Keratinocyte (primary cell): ENCODE measurements around the gene CCDC126. TPM values are rescaled to one million over a fixed set of nuclear protein-coding genes. Genes with fewer than 3 reads are reported as not detected.
A peak's percentile ranks its signal among the peaks of the same experiment; 100 is the strongest.

ENCODE experiments used
- DNase-seq: peaks from one replicate; pipeline ENCODE4 v3.0.0-alpha.2; 2011; ENCODE audit warnings: low read depth, missing footprints, low spot score
- FAIRE-seq: peaks from 2 replicates; lab custom pipeline; 2011; peaks lifted over from hg19 to GRCh38; lab: Jason Lieb, UNC
- H2AFZ ChIP-seq: 2 replicates; pipeline ENCODE4 v1.6.0; 2012; ENCODE audit warnings: low read length, control low read depth, inconsistent platforms; ENCODE audit not compliant: control insufficient read depth
- H3K27ac ChIP-seq: 2 replicates; pipeline ENCODE4 v1.5.1; 2011; ENCODE audit warnings: low read length; ENCODE audit not compliant: control insufficient read depth, insufficient read depth
- H3K27me3 ChIP-seq: 3 replicates; pipeline ENCODE4 v1.6.0; 2011; ENCODE audit warnings: low read length; ENCODE audit not compliant: control insufficient read depth, insufficient read depth; ENCODE audit errors: extremely low read depth
- H3K36me3 ChIP-seq, 2 experiments: 2 replicates in 1 of 2; 3 replicates in 1 of 2; pipeline ENCODE4 v1.5.1; 2011; ENCODE audit warnings: low read length in 2 of 2, mild to moderate bottlenecking in 1 of 2; ENCODE audit not compliant: control insufficient read depth in 2 of 2, insufficient read depth in 2 of 2; ENCODE audit errors: extremely low read depth in 1 of 2
- H3K4me1 ChIP-seq: 3 replicates; pipeline ENCODE4 v1.5.1; 2011; ENCODE audit warnings: low read length; ENCODE audit not compliant: control insufficient read depth, insufficient read depth; ENCODE audit errors: extremely low read depth
- H3K4me2 ChIP-seq: 3 replicates; pipeline ENCODE4 v1.6.0; 2011; ENCODE audit warnings: low read depth, low read length; ENCODE audit not compliant: control insufficient read depth, insufficient read depth; ENCODE audit errors: extremely low read depth
- H3K4me3 ChIP-seq, 3 experiments: fragments of 200-600 bp in 1 of 3; sonication (generic) in 1 of 3; 2 replicates in 2 of 3; 3 replicates in 1 of 3; pipeline ENCODE4 v1.5.1; 2011 to 2016; ENCODE audit warnings: low read length in 3 of 3, mild to moderate bottlenecking in 3 of 3, control low read depth in 2 of 3, inconsistent platforms in 1 of 3, low read depth in 1 of 3, mixed read lengths in 1 of 3, mixed run types in 1 of 3, moderate library complexity in 1 of 3; ENCODE audit not compliant: control insufficient read depth in 2 of 3, insufficient read depth in 2 of 3; ENCODE audit errors: extremely low read depth in 1 of 3
- H3K79me2 ChIP-seq: 2 replicates; pipeline ENCODE4 v1.6.0; 2012; ENCODE audit warnings: low read length; ENCODE audit not compliant: control insufficient read depth, insufficient read depth
- H3K9ac ChIP-seq: 3 replicates; pipeline ENCODE4 v1.6.0; 2011; ENCODE audit warnings: low read length; ENCODE audit not compliant: control insufficient read depth, insufficient read depth; ENCODE audit errors: extremely low read depth
- H3K9me1 ChIP-seq: 3 replicates; pipeline ENCODE4 v1.6.0; 2011; ENCODE audit warnings: low read length; ENCODE audit not compliant: control insufficient read depth, insufficient read depth; ENCODE audit errors: extremely low read depth
- H3K9me3 ChIP-seq: 2 replicates; pipeline ENCODE4 v1.5.1; 2012; ENCODE audit warnings: low read depth, low read length; ENCODE audit not compliant: control insufficient read depth
- H4K20me1 ChIP-seq: 3 replicates; pipeline ENCODE4 v1.6.0; 2011; ENCODE audit warnings: low read length; ENCODE audit not compliant: control insufficient read depth, insufficient read depth; ENCODE audit errors: extremely low read depth
- EZH2 ChIP-seq: IDR thresholded peaks from one replicate; pipeline ENCODE4 v1.6.1; 2012; ENCODE audit warnings: inconsistent platforms, mild to moderate bottlenecking, low read length, moderate library complexity
- dilution Hi-C: fragments of 300-500 bp; cut with MboI; formaldehyde crosslinking; loops from one replicate; pipeline ENCODE4 v1.7.0; 2020; ENCODE audit warnings: low sequenced_read_pairs; ENCODE audit not compliant: extremely low pct_ligation_motif_present
- polyA plus RNA-seq, 5 experiments: library from polyadenylated mRNA; depleted of rRNA in 3 of 5; stranded (reverse) in 3 of 5; stranded (forward) in 1 of 5; unstranded in 1 of 5; fragments of >200 nt; gene quantifications; 1 replicate in 1 of 5; 2 replicates in 3 of 5; 3 replicates in 1 of 5; pipeline versions ENCODE4 v1.2.1 to v1.2.3, GENCODE V29; 2011 to 2012; ENCODE audit warnings: missing spikeins in 2 of 5, low read depth in 1 of 5, low replicate concordance in 1 of 5
- TF ChIP-seq, protein P1 (sequence below), 3 experiments: IDR thresholded peaks in 1 of 3; conservative IDR thresholded peaks in 1 of 3; optimal IDR thresholded peaks in 1 of 3; 2 replicates in 2 of 3; 3 replicates in 1 of 3; pipeline versions ENCODE3 to v1.5.1; 2011; ENCODE audit warnings: low read length in 3 of 3, mild to moderate bottlenecking in 3 of 3, moderate library complexity in 2 of 3, control low read depth in 1 of 3, inconsistent platforms in 1 of 3; ENCODE audit not compliant: insufficient read depth in 2 of 3; ENCODE audit errors: extremely low read depth in 1 of 3

The CCDC126 gene
- polyA plus RNA-seq, 1 donor (not counting 4 experiments of a cell fraction or from before 2014, with no cell fraction given) = 8.4 TPM

DNA sequence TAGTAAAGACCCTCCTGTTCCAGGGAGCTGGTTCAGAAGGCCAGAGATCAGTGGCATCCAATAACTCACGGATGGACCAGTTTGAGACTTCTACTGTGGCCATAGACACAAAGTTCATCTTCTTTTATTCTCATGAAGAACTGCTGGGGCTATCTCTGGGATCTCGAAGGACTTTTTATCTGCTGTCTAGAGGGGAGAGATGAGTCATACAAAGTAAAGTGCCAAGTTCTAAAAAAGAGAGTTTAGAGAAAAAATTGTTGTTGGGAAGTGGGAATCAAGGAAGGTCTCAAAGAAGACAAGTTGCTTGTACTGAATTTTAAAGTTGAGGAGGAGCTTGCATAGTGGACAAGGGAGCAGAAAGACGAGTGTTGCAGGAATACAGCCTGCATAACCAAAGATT is 74.9 kb downstream of the CCDC126 start:
- no peak overlapping the region for H2AFZ ChIP-seq
- no peaks in the 10 kb centered on the region for H3K4me1 ChIP-seq
- H3K9ac ChIP-seq = no peak overlapping the region
- H3K27ac ChIP-seq = no peak overlapping the region
- no peaks in the 10 kb centered on the region for H3K9me1 ChIP-seq
- dilution Hi-C loops = no loop called here
- no peaks in the 10 kb centered on the region for H3K9me3 ChIP-seq
- no peaks in the 10 kb centered on the region for H3K79me2 ChIP-seq
- no peak overlapping the region for H3K4me3 ChIP-seq
- FAIRE-seq (no peak), DNase-seq (no peak)
- H3K27me3 ChIP-seq = no peaks in the 10 kb centered on the region
- no peaks in the 10 kb centered on the region for H4K20me1 ChIP-seq
- no peak overlapping the region for H3K4me2 ChIP-seq
- TF ChIP-seq EZH2 = no peak
- TF ChIP-seq, protein P1, sequence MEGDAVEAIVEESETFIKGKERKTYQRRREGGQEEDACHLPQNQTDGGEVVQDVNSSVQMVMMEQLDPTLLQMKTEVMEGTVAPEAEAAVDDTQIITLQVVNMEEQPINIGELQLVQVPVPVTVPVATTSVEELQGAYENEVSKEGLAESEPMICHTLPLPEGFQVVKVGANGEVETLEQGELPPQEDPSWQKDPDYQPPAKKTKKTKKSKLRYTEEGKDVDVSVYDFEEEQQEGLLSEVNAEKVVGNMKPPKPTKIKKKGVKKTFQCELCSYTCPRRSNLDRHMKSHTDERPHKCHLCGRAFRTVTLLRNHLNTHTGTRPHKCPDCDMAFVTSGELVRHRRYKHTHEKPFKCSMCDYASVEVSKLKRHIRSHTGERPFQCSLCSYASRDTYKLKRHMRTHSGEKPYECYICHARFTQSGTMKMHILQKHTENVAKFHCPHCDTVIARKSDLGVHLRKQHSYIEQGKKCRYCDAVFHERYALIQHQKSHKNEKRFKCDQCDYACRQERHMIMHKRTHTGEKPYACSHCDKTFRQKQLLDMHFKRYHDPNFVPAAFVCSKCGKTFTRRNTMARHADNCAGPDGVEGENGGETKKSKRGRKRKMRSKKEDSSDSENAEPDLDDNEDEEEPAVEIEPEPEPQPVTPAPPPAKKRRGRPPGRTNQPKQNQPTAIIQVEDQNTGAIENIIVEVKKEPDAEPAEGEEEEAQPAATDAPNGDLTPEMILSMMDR (optimal IDR thresholded peaks at IDR 0.05 in 1 of 3, IDR thresholded peaks at IDR 0.05 in 1 of 3, conservative IDR thresholded peaks at IDR 0.05 in 1 of 3; ENCODE audit: extremely low read depth in 1 of 3, insufficient read depth in 2 of 3, low read length in 3 of 3) = no peak
- H3K36me3 ChIP-seq = no peaks in the 10 kb centered on the region

DNA sequence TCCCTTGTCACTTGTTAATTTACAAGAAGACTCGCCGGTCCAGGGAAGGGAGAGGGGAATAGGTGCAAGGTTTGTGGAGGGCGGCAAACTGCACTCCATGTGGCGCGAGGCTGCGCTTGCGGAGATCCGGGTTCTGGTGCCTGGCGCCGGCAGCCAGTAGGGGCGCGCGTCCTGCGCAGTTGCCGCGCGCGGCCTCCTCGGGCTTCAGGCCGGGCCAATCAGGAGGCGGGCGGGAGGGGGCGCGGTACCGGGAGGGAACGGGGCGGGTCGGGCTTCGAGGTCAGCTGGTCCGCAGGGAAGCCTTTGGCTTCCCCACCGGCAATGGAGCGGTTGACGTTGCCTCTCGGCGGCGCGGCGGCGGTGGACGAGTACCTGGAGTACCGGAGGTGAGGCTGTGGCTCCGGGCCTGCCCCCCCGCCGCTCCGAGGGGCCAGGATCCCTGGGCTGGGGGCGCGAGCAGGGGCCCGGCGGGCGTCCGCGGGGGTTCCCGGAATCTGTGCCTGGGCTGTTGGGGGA is 82.8 kb downstream of the CCDC126 start, which contains the start of gene FAM221A:
Gene FAM221A, plus strand, starts transcription at position 302 of the 516 bp plus-strand sequence. Its CDS starts 20 bp downstream, at position 322.
- H2AFZ ChIP-seq = peak within 1 kb of the TSS; percentile 89
- H3K9ac ChIP-seq = no peak within 1 kb of the TSS
- no peaks in the 10 kb centered on the region for H3K27me3 ChIP-seq
- dilution Hi-C loops = no loop called here
- no peaks in the 10 kb centered on the region for H4K20me1 ChIP-seq
- FAIRE-seq (no peak), DNase-seq (peak; percentile 4)
- no peak within 1 kb of the TSS for H3K27ac ChIP-seq
- no peaks in the 10 kb centered on the region for H3K79me2 ChIP-seq
- peak within 1 kb of the TSS; percentile 93 for H3K4me2 ChIP-seq
- TF ChIP-seq EZH2 = no peak
- TF ChIP-seq, protein P1 (optimal IDR thresholded peaks at IDR 0.05 in 1 of 3, IDR thresholded peaks at IDR 0.05 in 1 of 3, conservative IDR thresholded peaks at IDR 0.05 in 1 of 3; ENCODE audit: extremely low read depth in 1 of 3, insufficient read depth in 2 of 3, low read length in 3 of 3) = peak; percentile 18 to 85 (median 70)
- H3K4me3 ChIP-seq = peak within 1 kb of the TSS; percentile 52 to 80 (median 75)
- no peaks in the 10 kb centered on the region for H3K9me1 ChIP-seq
- peaks cover 6% of the 10 kb centered on the region for H3K4me1 ChIP-seq
- H3K9me3 ChIP-seq = no peaks in the 10 kb centered on the region
- H3K36me3 ChIP-seq = no peaks in the 10 kb centered on the region
